Muscle of back (tissue), 13 donors: ENCODE measurements around the gene CYP3A4. TPM values are rescaled to one million over a fixed set of nuclear protein-coding genes. Genes with fewer than 3 reads are reported as not detected.
"Not testable (repeated sequence)": the region's sequence is repeated elsewhere in the genome, so short reads cannot be mapped to it uniquely, and the experiment has no call there.

Experiments used
- DNase-seq, 3 donors: peaks; one replicate each; pipeline versions ENCODE4 v3.0.0 to v3.0.0-alpha.2; 2013
- long read RNA-seq, 9 donors: transcript quantifications; one replicate each; lab custom pipeline, GENCODE V29; 2026
- polyA plus RNA-seq, 10 donors: library from polyadenylated mRNA; unstranded; fragments of 120-200 nt; gene quantifications; one replicate each; pipeline ENCODE4 v1.2.1, GENCODE V29; 2013; ENCODE audit not compliant: insufficient read length in 10 of 10

Gene CYP3A4
- polyA plus RNA-seq = under 1 TPM in 5 of 10 donors, not detected in 5; 0.09 to 0.45 (median 0.12) TPM
- long read RNA-seq, donor 1 = 0 reads
- long read RNA-seq, donor 2 = 0 reads
- long read RNA-seq, donor 3 = 0 reads
- long read RNA-seq, donor 4 = 0 reads
- long read RNA-seq, donor 5 = 0 reads
- long read RNA-seq, donor 6 = 0 reads
- long read RNA-seq, donor 7 = 0 reads
- long read RNA-seq, donor 8 = 0 reads
- long read RNA-seq, donor 9 = 0 reads

DNA sequence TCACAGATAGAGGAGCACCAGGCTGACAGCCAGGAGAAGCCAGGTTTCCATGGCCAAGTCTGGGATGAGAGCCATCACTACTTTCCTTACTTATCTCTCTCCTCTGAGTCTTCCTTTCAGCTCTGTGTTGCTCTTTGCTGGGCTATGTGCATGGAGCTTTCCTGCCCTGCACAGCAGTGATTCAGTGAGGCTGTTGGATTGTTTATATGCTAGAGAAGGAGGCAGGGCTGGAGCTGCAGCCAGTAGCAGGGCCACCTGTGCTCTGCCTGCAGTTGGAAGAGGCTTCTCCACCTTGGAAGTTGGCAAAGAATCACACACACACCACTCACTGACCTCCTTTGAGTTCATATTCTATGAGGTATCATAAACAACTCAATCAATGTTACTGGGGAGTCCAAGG lies at the start of gene CYP3A4:
Gene CYP3A4 (minus strand): TSS at position 178 of the 400 bp plus-strand sequence. CDS start 103 bp downstream, at position 75.
- no peak for DNase-seq

DNA sequence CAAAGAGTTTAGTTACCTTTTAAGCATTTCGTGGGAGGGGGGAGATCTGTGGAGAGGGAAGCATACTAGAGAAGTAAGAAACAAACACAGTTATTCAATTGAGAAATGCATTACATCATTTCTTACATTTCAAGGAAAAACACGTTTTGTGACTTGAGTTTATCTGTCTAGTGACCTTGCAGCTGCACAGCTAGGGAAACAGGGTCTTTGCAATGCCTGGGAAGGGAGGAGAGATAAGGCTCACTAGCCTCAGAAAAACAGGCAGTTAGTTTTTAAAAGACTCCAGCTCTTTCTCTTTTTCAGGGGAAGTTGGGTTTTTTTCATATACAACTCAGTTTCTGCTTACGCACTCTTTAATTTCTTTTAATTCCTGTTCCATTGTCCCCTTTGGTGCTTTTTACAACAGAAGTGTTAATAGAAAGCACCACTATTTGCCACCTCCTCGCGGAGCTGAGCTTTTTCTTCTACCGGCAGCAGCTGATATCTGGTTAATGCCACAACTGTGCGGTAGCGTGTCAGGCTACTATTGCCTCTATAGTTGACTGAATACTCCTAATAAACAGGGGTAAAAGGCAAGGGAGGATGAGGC lies 49.4 kb upstream of the CYP3A4 start:
- no peak for DNase-seq

DNA sequence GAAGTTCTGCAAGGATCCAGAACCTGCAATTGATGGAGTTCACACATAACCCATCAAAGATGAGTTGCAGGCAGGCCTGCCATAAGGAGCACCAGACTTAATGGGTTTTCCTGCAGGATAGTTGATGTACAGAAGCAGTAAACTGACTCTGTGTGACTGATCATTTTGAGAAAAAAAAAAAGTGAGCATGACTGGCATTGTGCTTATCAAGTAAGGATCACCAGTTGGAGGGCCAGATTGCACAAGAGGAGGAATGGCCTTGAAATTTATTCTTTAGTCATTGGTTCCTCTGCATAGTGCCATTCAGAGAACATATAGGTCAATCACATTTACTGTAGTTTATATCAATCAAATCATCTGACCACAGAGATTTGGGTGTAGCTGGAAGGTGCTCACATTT lies 47.6 kb upstream of the CYP3A4 start:
- no peak for DNase-seq

- DNase-seq = no peak
Measured at GRCh38 chr7:99829524-99830160, 45.7 kb upstream of the CYP3A4 start.

DNA sequence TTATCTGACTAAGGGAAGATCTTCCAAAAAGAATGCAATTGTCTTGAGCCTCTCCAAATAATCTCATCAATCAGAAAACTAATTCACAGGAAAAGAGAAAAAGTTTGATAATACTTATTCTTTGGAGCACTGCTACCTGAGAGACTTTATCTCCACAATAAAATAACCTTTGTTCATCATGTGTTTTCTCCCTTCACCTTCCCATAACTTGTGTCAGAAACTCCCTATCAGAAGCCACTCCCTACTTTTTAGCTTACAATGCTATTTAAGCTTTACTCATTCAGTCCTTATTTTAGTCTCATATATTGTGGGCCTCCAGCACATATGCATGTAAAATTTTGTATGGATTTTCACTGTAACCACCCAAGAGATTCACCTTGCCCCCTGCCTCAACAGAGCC lies 44.8 kb upstream of the CYP3A4 start:
- DNase-seq = no peak

- no peak for DNase-seq
Measured at GRCh38 chr7:99827040-99827778, 43.2 kb upstream of the CYP3A4 start.

DNA sequence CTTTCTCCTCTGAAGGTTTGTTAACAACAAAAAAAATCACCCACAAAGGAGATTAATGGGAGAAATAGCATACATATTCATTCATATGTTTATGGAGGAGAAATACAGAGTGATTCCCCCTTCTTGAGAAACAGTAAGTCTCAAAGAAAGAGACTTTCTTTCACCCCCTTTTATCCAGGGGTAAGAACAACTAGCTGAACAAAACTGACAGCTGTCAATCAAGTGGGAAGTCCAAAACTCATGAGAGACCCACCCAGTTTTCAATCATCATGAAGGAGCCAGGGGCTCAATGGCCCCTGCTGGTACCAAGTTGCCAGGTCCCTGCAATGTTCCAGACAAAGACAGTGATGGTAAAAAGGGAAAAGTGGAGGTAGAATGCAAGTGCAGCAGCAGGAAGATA lies 41.9 kb upstream of the CYP3A4 start:
- DNase-seq = no peak

- no peak for DNase-seq
Measured at GRCh38 chr7:99825452-99825851, 41.5 kb upstream of the CYP3A4 start.

DNA sequence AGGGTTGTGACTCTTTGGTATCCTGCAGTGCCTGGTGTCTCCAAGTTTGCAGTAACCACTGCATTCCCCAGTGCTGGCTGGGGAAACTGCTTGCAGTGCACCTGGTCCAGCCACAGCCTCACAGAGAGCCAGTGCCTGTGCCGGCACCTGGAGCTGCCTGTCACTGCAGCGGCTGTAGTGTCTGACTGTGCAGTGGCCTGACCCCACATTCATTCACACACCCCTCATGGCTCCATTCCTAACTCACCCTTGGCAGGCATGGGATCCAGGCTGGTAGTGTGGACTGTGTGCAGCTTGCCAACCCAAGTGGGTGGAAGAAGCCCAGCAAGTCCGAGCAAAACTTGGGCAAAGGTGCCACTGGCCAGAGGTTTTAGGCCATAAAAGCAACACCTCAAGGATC lies 40.1 kb upstream of the CYP3A4 start:
- no peak for DNase-seq

GRCh38 chr7:99822731-99823718 lies 39.0 kb upstream of the CYP3A4 start:
- DNase-seq = no peak

DNA sequence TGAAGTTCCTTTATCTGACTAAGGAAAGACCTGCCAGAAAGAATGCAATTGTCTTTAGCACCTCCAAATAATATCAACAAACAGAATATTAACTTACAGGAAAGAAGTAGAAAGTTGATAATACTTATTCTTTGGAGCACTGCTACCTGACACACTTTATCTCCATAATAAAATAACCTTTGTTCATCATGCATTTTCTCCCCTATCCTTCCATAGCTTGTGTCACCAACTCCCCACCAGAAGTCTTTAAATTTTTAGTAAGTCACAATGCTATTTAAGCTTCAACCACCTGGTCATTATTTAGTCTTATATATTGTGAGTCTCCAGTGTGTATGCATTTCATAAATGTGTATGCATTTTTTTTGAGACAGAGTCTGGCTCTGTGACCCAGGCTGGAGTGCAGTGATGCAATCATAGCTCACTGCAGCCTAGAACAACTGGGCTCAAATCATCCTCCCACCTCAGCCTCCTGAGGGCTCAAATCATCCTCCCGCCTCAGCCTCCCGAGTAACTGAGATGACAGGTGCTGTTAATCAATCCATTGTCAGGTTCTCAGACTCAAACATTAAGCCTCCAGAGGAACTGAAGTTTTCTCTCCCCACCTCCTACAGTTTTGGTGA lies 36.5 kb upstream of the CYP3A4 start:
- DNase-seq = no peak

DNA sequence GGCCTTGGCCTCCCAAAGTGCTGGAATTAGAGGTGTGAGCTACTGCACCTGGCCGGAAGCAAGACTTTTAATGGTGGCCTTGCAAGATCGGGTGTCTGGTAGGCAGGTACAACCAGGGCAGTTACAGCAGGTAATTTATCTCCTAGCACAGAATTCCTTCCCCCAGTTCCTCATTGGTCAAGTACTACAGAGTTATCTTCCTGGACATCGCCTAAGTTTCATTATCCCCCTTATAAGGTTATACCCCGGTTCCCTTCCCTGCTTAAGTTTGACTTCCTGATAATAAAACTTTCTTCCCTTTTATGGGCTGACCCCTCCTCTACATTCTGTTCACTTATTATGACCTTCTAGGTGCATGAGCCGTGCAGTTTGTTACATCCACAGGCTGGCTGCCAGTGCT lies 24.8 kb upstream of the CYP3A4 start:
- DNase-seq = no peak

DNA sequence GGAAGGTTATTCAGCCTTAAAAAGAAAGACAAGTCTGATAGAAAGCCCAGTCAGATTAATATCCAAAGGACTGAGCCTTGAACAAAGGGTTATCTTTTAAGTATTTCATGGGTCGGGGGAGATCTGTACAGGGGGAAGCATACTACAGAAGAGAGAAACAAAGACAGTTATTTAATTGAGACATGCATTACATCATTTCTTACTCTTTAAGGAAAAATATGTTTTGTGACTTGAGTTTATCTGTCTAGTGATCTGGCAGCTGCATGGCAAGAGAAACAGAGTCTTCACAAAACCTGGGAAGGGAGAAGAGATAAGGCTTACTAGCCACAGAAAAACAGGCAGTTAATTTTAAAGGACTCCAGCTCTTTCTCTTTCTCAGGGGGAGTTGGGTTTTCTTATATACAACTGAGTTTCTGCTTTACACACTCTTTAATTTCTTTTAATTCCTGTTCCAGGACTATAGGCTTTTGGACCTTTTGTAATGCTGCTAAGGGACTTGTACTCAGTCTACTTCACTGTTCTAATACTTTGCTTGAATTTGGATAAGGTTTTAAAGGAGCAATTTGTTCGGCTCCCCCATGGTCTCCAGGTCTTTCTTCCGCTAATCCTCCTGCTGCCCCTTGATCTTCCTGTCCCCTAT lies 23.0 kb upstream of the CYP3A4 start:
- no peak for DNase-seq

DNA sequence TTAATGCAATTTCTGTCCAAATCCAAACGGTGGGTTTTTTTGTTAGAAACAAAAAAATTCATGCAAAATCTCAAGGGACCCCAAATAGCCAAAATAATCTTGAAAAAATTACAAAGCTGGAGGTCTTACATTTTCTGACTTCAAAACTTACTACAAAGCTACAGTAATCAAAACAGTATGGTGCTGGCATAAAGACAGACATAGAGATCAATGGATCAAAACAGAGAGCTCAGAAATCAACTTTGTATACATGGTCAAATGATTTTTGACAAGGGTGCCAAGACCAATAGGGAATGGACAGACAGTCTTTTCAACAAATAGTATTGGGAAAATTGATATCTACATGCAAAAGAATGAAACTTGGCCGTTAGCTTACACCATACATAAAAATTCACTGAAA lies 21.7 kb upstream of the CYP3A4 start:
- DNase-seq = no peak

DNA sequence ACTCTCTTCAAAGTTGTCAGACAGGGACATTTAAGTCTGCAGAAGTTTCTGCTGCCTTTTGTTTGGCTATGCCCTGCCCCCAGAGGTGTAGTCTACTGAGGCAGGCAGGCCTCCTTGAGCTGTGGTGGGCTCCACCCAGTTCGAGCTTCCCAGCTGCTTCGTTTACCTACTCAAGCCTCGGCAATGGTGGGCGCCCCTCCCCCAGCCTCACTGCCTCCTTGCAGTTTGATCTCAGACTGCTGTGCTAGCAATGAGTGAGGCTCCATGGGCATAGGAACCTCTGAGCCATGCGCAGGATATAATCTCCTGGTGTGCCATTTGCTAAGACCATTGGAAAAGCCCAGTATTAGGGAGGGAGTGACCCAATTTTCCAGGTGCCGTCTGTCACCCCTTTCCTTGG lies 19.1 kb upstream of the CYP3A4 start:
- not testable (repeated sequence) for DNase-seq

DNA sequence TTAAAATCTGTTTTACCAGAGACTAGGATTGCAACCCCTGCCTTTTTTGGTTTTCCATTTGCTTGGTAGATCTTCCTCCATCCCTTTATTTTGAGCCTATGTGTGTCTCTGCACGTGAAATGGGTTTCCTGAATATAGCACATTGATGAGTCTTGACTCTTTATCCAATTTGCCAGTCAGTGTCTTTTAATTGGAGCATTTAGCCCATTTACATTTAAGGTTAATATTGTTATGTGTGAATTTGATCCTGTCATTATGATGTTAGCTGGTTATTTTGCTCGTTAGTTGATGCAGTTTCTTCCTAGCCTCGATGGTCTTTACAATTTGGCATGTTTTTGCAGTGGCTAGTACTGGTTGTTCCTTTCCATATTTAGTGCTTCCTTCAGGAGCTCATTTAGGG lies 17.4 kb upstream of the CYP3A4 start:
- DNase-seq = not testable (repeated sequence)

DNA sequence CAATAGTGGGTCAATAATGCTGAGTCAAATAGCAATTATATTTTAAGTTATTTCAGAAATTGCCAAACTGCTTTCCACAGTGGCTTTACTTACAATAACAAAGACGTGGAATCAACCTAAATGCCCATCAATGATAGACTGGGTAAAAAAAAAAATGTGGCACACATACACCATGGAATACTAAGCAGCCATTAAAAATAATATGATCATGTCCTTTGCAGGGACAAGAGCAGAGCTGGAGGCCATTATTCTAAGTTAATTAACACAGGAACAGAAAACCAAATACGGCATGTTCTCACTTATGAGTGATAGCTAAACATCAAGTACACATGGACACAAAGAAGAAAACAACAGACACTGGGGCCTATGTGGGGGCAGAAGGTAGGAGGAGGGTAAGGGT lies 15.0 kb upstream of the CYP3A4 start:
- no peak for DNase-seq

- DNase-seq = not testable (repeated sequence)
Measured at GRCh38 chr7:99795864-99796263, 11.9 kb upstream of the CYP3A4 start.

GRCh38 chr7:99794585-99795502 lies 10.9 kb upstream of the CYP3A4 start:
- DNase-seq = no peak
